HCEC 1CT (cell line): ENCODE data around the gene CRTAC1.

ENCODE experiments used
- DNase-seq: peaks from one replicate; pipeline ENCODE4 v3.0.0-alpha.2; 2017

The CRTAC1 gene

GRCh38 chr10:97892506-97892905 lies 137.9 kb downstream of the CRTAC1 start:
- DNase-seq: no peak

- no peak for DNase-seq
Observed at GRCh38 chr10:97891497-97892167, 138.8 kb downstream of the CRTAC1 start.

- no peak for DNase-seq
Observed at GRCh38 chr10:97889461-97890265, 140.8 kb downstream of the CRTAC1 start.

- peak; percentile 22 for DNase-seq
Observed at GRCh38 chr10:97888641-97889262, 141.7 kb downstream of the CRTAC1 start.

- DNase-seq: no peak
Observed at GRCh38 chr10:97888134-97888533, 142.3 kb downstream of the CRTAC1 start.

- no peak for DNase-seq
Observed at GRCh38 chr10:97887399-97887798, 143.0 kb downstream of the CRTAC1 start.

- DNase-seq: no peak
Observed at GRCh38 chr10:97886286-97886685, 144.1 kb downstream of the CRTAC1 start.

- no peak for DNase-seq
Observed at GRCh38 chr10:97883092-97883485, 147.3 kb downstream of the CRTAC1 start.

- DNase-seq: peak; percentile 10
Observed at GRCh38 chr10:97882142-97883091, 148.0 kb downstream of the CRTAC1 start.

- DNase-seq: no peak
Observed at GRCh38 chr10:97880109-97880508, 150.3 kb downstream of the CRTAC1 start.

- no peak for DNase-seq
Observed at GRCh38 chr10:97879241-97879640, 151.2 kb downstream of the CRTAC1 start.

GRCh38 chr10:97876402-97876801 lies 154.0 kb downstream of the CRTAC1 start:
- DNase-seq: no peak

GRCh38 chr10:97875391-97875790 lies 155.0 kb downstream of the CRTAC1 start:
- DNase-seq: no peak

- no peak for DNase-seq
Observed at GRCh38 chr10:97874332-97874731, 156.1 kb downstream of the CRTAC1 start.

- DNase-seq: no peak
Observed at GRCh38 chr10:97873569-97873968, 156.9 kb downstream of the CRTAC1 start.

- DNase-seq: no peak
Observed at GRCh38 chr10:97870990-97871389, 159.4 kb downstream of the CRTAC1 start.

- peak; percentile 76 for DNase-seq
Observed at GRCh38 chr10:97869091-97870042, 161.1 kb downstream of the CRTAC1 start.

GRCh38 chr10:97868134-97868685 lies 162.2 kb downstream of the CRTAC1 start:
- no peak for DNase-seq

- DNase-seq: no peak
Observed at GRCh38 chr10:97867220-97867800, 163.1 kb downstream of the CRTAC1 start.

GRCh38 chr10:97866524-97867219 lies 163.7 kb downstream of the CRTAC1 start:
- DNase-seq: no peak
